Activated B cell treated with CpG ODN at 0.5 μM for 24 hours (primary cell): ENCODE measurements around the gene SLC1A2. TPM values are rescaled to one million over a fixed set of nuclear protein-coding genes. Genes with fewer than 3 reads are reported as not detected.

Source experiments
- ATAC-seq: fragments of 200-7000 bp; cut with Tn5 transposase; one replicate; pipeline ENCODE4 v1.10.0; 2021; ENCODE audit warnings: low read depth, mild to moderate bottlenecking, moderate library complexity
- CTCF ChIA-PET: fragments of 350-600 bp; sonication (Branson Sonifier 250); formaldehyde crosslinking; loops from one replicate; lab custom pipeline; 2021; ENCODE audit warnings: antibody characterized with exemption; lab: Charles Lee
- POLR2A ChIA-PET: fragments of 350-600 bp; sonication (Branson Sonifier 250); formaldehyde crosslinking; loops from one replicate; lab custom pipeline; 2021; ENCODE audit warnings: antibody characterized with exemption; lab: Charles Lee
- DNase-seq: peaks from one replicate; pipeline ENCODE4 v3.0.0; 2022
- H3K27ac Mint-ChIP-seq: one replicate; pipeline ENCODE4 v1.8.0; 2020; ENCODE audit warnings: mixed read lengths
- H3K27me3 Mint-ChIP-seq: one replicate; pipeline ENCODE4 v1.8.0; 2021; ENCODE audit warnings: mixed read lengths
- H3K36me3 Mint-ChIP-seq: one replicate; pipeline ENCODE4 v1.8.0; 2021; ENCODE audit warnings: low read depth, mixed read lengths
- H3K4me1 Mint-ChIP-seq: one replicate; pipeline ENCODE4 v1.8.0; 2021; ENCODE audit warnings: mixed read lengths
- H3K4me3 Mint-ChIP-seq: one replicate; pipeline ENCODE4 v1.8.0; 2020; ENCODE audit warnings: mild to moderate bottlenecking, mixed read lengths
- H3K9me3 Mint-ChIP-seq: one replicate; pipeline ENCODE4 v1.8.0; 2020; ENCODE audit warnings: mixed read lengths
- intact Hi-C: fragments of 100-400 bp; cut with micrococcal nuclease; formaldehyde crosslinking; loops from one replicate; pipeline ENCODE4 v1.15.1; 2024
- total RNA-seq: library from RNA; stranded (reverse); gene quantifications from 2 replicates; pipeline ENCODE4 v1.2.3, GENCODE V29; 2022
- TF ChIP-seq, protein P1 (sequence below): fragments of 200-600 bp; IDR thresholded peaks from one replicate; pipeline ENCODE4 v1.8.0; 2022; ENCODE audit warnings: antibody characterized with exemption, mild to moderate bottlenecking

The SLC1A2 gene
- total RNA-seq, 1 donor from 2014 or later: not detected

DNA sequence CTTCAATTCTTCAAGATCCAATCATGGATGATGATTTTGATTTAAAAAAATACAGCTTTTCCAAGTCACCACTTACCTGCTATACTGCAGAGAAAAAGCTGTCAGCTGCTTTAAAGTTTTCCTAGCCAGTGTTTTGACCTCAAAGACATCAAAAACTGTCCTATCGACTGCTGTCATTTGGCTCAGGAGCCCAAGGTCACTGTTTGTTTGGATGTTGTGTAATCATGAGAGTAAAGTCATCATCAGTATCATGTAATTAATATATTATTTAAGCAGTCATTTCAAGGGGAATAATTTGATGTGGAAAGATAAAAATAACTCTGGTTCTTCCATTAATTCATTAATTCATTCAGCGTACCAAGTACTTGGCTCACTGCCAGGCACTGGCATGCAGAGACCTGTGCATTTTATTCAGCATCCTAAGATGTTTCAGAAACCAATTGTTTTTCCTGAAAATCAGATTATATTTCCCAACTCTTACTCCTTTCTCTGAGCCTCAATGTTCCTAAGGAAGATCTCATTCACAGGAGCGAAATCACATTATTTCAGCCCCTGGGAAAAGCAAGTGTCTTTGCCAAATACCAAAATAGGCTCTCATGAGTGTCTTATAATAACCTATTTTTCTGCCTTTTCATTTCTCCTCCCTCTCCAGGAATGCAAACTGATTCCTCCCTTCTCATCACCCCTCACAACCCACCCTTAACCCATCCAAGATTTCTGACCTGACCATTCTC lies 59.9 kb downstream of the SLC1A2 start:
- Mint-ChIP-seq H3K27ac (no peak overlapping the region), H3K4me1 (no peaks in the 10 kb centered on the region), H3K36me3 (no peaks in the 10 kb centered on the region), H3K4me3 (no peak overlapping the region), H3K27me3 (no peaks in the 10 kb centered on the region), H3K9me3 (no peaks in the 10 kb centered on the region)
- TF ChIP-seq, protein P1, sequence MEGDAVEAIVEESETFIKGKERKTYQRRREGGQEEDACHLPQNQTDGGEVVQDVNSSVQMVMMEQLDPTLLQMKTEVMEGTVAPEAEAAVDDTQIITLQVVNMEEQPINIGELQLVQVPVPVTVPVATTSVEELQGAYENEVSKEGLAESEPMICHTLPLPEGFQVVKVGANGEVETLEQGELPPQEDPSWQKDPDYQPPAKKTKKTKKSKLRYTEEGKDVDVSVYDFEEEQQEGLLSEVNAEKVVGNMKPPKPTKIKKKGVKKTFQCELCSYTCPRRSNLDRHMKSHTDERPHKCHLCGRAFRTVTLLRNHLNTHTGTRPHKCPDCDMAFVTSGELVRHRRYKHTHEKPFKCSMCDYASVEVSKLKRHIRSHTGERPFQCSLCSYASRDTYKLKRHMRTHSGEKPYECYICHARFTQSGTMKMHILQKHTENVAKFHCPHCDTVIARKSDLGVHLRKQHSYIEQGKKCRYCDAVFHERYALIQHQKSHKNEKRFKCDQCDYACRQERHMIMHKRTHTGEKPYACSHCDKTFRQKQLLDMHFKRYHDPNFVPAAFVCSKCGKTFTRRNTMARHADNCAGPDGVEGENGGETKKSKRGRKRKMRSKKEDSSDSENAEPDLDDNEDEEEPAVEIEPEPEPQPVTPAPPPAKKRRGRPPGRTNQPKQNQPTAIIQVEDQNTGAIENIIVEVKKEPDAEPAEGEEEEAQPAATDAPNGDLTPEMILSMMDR: no peak
- no peak for DNase-seq
- no peak for ATAC-seq
- CTCF ChIA-PET: interaction anchor here (1.3 kb wide), 1 partner anchor 32 kb away, joined by 3 read pairs; no protein-coding TSS in a partner anchor
- intact Hi-C loops: no loop called here
- POLR2A ChIA-PET: no interaction called here

- ChIA-PET POLR2A (no interaction called here), CTCF (interaction anchor here (1.3 kb wide), 1 partner anchor 33 kb away, joined by 3 read pairs; no protein-coding TSS in a partner anchor)
- Mint-ChIP-seq H3K4me1 (no peaks in the 10 kb centered on the region), H3K9me3 (no peaks in the 10 kb centered on the region), H3K36me3 (no peaks in the 10 kb centered on the region), H3K4me3 (no peak overlapping the region), H3K27ac (no peak overlapping the region), H3K27me3 (no peaks in the 10 kb centered on the region)
- DNase-seq (no peak), ATAC-seq (no peak)
- intact Hi-C loops: no loop called here
- TF ChIP-seq, protein P1: no peak
These were observed 61.0 kb downstream of the SLC1A2 start for GRCh38 chr11:35358391-35358790.

DNA sequence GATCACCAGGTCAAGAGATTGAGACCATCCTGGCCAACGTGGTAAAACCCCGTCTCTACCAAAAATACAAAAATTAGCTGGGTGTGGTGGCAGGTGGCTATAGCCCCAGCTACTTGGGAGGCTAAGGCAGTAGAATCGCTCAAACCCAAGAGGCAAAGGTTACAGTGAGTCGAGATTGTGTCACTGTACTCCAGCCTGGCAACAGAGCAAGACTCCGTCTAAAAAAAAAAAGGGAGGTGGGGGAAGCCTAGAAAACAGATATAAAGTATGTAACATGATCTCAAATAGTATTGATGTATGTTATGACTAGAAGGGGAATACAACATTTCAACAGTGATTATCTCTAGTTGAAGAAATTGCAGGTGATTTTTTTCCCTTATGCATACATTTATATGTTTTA lies 61.4 kb downstream of the SLC1A2 start:
- Mint-ChIP-seq H3K27me3 (no peaks in the 10 kb centered on the region), H3K27ac (no peak overlapping the region), H3K36me3 (no peaks in the 10 kb centered on the region), H3K9me3 (no peaks in the 10 kb centered on the region), H3K4me3 (no peak overlapping the region), H3K4me1 (no peaks in the 10 kb centered on the region)
- ATAC-seq (no peak), DNase-seq (no peak)
- TF ChIP-seq, protein P1: no peak
- CTCF ChIA-PET: interaction anchor here (1.3 kb wide), 1 partner anchor 34 kb away, joined by 3 read pairs; no protein-coding TSS in a partner anchor
- POLR2A ChIA-PET: interaction anchor here (0.7 kb wide), 1 partner anchor 910 kb away, joined by 3 read pairs; no protein-coding TSS in a partner anchor
- intact Hi-C loops: no loop called here

- no peaks in the 10 kb centered on the region for H3K36me3 Mint-ChIP-seq
- DNase-seq (no peak), ATAC-seq (no peak)
- TF ChIP-seq, protein P1: no peak
- peaks cover 11% of the 10 kb centered on the region for H3K4me1 Mint-ChIP-seq
- H3K27ac Mint-ChIP-seq: no peak overlapping the region
- intact Hi-C loops: no loop called here
- CTCF ChIA-PET: no interaction called here
- H3K27me3 Mint-ChIP-seq: no peaks in the 10 kb centered on the region
- H3K9me3 Mint-ChIP-seq: no peaks in the 10 kb centered on the region
- no peak overlapping the region for H3K4me3 Mint-ChIP-seq
- POLR2A ChIA-PET: no interaction called here
These were observed 64.1 kb downstream of the SLC1A2 start for GRCh38 chr11:35355102-35355749.

GRCh38 chr11:35354644-35355043 lies 64.7 kb downstream of the SLC1A2 start:
- ChIA-PET POLR2A (no interaction called here), CTCF (no interaction called here)
- no peak for DNase-seq
- Mint-ChIP-seq H3K27me3 (no peaks in the 10 kb centered on the region), H3K27ac (no peak overlapping the region), H3K36me3 (no peaks in the 10 kb centered on the region), H3K9me3 (no peaks in the 10 kb centered on the region), H3K4me3 (no peak overlapping the region), H3K4me1 (peaks cover 11% of the 10 kb centered on the region)
- TF ChIP-seq, protein P1: no peak
- intact Hi-C loops: no loop called here
- ATAC-seq: no peak
